Esophagus muscularis mucosa (tissue), 3 donors: ENCODE data around the gene RGS19.

ENCODE experiments used
- POLR2A ChIP-seq: fragments of 450-650 bp; IDR thresholded peaks from one replicate; pipeline ENCODE4 v1.6.1; 2017; ENCODE audit warnings: antibody characterized with exemption, moderate library complexity, mild to moderate bottlenecking, low read depth
- POLR2AphosphoS5 ChIP-seq, 2 donors: sonication (generic); formaldehyde crosslinking; IDR thresholded peaks; one replicate each; pipeline ENCODE4 v1.6.1; 2017; ENCODE audit warnings: antibody characterized with exemption in 2 of 2
- TF ChIP-seq, protein P1 (sequence below), 3 experiments: fragments of 200-600 bp in 2 of 3; fragments of 450-650 bp in 1 of 3; sonication (generic) in 2 of 3; IDR thresholded peaks; one replicate each; pipeline ENCODE4 v1.5.1; 2017 to 2019; ENCODE audit warnings: antibody characterized with exemption in 3 of 3, mild to moderate bottlenecking in 2 of 3, moderate library complexity in 1 of 3

DNA sequence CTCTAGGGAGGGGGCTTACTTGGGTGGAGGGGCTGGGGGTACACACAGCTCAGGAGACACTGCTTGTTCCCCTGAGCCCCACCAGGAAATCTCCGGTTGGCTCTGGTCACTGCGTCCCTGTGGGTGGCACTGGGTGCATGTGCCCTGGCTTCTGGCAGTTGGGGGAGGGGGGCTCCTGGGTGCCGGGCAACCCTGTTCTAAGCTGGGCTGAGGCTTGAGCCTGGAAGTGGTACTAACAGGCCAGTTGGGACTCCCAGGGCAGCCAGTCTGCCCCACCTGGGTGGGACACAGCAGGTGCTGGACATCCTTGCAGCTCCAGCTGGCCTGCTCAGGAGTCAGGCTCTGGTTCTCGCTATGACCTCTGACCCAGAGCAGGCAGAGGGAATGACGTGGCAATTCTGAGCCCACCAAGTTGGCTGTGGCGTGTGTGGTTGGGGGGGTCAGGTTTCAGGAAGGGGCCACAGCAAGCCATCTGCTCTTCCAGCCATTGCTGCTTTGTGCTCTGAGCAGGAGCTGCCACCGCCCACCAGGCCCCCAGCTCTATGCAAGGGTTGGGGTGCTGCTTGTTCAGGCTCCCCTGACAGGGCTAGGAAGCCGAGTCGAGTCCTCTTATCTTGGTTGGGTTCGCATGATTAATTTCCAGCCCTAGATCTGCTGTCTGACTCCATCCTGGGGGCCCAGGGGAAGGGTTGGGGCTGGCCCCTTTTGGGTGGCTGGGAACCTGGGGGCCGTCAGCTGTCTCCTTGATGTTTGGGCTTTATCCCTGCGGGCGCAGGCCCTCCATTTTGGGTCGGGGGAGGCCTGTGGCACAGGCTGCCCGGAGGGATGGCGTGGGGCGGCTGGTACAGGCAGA lies 42.7 kb downstream of the RGS19 start:
- TF ChIP-seq, protein P1, sequence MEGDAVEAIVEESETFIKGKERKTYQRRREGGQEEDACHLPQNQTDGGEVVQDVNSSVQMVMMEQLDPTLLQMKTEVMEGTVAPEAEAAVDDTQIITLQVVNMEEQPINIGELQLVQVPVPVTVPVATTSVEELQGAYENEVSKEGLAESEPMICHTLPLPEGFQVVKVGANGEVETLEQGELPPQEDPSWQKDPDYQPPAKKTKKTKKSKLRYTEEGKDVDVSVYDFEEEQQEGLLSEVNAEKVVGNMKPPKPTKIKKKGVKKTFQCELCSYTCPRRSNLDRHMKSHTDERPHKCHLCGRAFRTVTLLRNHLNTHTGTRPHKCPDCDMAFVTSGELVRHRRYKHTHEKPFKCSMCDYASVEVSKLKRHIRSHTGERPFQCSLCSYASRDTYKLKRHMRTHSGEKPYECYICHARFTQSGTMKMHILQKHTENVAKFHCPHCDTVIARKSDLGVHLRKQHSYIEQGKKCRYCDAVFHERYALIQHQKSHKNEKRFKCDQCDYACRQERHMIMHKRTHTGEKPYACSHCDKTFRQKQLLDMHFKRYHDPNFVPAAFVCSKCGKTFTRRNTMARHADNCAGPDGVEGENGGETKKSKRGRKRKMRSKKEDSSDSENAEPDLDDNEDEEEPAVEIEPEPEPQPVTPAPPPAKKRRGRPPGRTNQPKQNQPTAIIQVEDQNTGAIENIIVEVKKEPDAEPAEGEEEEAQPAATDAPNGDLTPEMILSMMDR (IDR thresholded peaks at IDR 0.05) = no peak
- TF ChIP-seq POLR2A = no peak
- no peak for TF ChIP-seq POLR2AphosphoS5 (IDR thresholded peaks at IDR 0.05)
